GM23338 (cell line): Measurements from ENCODE around the gene SLC9A9. TPM values are rescaled to one million over a fixed set of nuclear protein-coding genes. Genes with fewer than 3 reads are reported as not detected.

Experiments used
- ATAC-seq: fragments of 200-7000 bp; cut with Tn5 transposase; 3 replicates; pipeline ENCODE4 v1.9.1; 2020
- DNase-seq: peaks from one replicate; pipeline ENCODE4 v3.0.0-alpha.2; 2015; ENCODE audit warnings: low spot score
- H2AFZ ChIP-seq: fragments of 200-600 bp; sonication (generic); 2 replicates; pipeline ENCODE4 v1.8.0; 2016; ENCODE audit warnings: antibody characterized with exemption, mild to moderate bottlenecking, moderate library complexity
- H3F3A ChIP-seq: fragments of 200-600 bp; sonication (generic); replicated peaks from 2 replicates; pipeline ENCODE4 v1.8.0; 2017; ENCODE audit warnings: antibody characterized with exemption, mixed run types, low read depth
- H3K27ac ChIP-seq: fragments of 200-600 bp; sonication (generic); 2 replicates; pipeline ENCODE4 v1.6.1; 2016; ENCODE audit warnings: low read depth
- H3K27me3 ChIP-seq: fragments of 200-600 bp; sonication (generic); 2 replicates; pipeline ENCODE4 v1.8.0; 2016; ENCODE audit warnings: mild to moderate bottlenecking, mixed run types, moderate library complexity; ENCODE audit not compliant: insufficient read depth
- H3K36me3 ChIP-seq: fragments of 200-600 bp; sonication (generic); 2 replicates; pipeline ENCODE4 v1.8.0; 2016; ENCODE audit warnings: mild to moderate bottlenecking; ENCODE audit not compliant: insufficient read depth
- H3K4me1 ChIP-seq: fragments of 200-600 bp; sonication (generic); 2 replicates; pipeline ENCODE4 v1.8.0; 2016; ENCODE audit warnings: mild to moderate bottlenecking, moderate library complexity; ENCODE audit not compliant: insufficient read depth
- H3K4me2 ChIP-seq: fragments of 200-600 bp; sonication (generic); 2 replicates; pipeline ENCODE4 v1.7.1; 2017; ENCODE audit warnings: mixed run types
- H3K4me3 ChIP-seq: fragments of 200-600 bp; sonication (generic); 2 replicates; pipeline ENCODE4 v1.6.1; 2016; ENCODE audit warnings: mixed run types
- H3K79me2 ChIP-seq: fragments of 200-600 bp; sonication (generic); replicated peaks from 2 replicates; pipeline ENCODE4 v1.8.0; 2017; ENCODE audit warnings: mild to moderate bottlenecking; ENCODE audit not compliant: insufficient read depth
- H3K9me2 ChIP-seq: fragments of 200-600 bp; sonication (generic); 2 replicates; pipeline ENCODE4 v1.8.0; 2017; ENCODE audit not compliant: insufficient read depth
- H4K20me1 ChIP-seq: fragments of 200-600 bp; sonication (generic); replicated peaks from 2 replicates; pipeline ENCODE4 v1.8.0; 2017; ENCODE audit warnings: mild to moderate bottlenecking; ENCODE audit not compliant: insufficient read depth
- H3K27ac Mint-ChIP-seq: 2 replicates; pipeline ENCODE4 v1.8.0; 2020; ENCODE audit warnings: inconsistent platforms, mild to moderate bottlenecking, moderate library complexity, mixed read lengths
- H3K27me3 Mint-ChIP-seq: 3 replicates; pipeline ENCODE4 v1.8.0; 2022; ENCODE audit warnings: low read depth, mild to moderate bottlenecking, moderate library complexity, mixed read lengths, inconsistent platforms; ENCODE audit not compliant: insufficient read depth, poor library complexity
- H3K36me3 Mint-ChIP-seq: 3 replicates; pipeline ENCODE4 v1.8.0; 2021; ENCODE audit warnings: low read depth, mild to moderate bottlenecking, inconsistent platforms, moderate library complexity, mixed read lengths
- H3K4me1 Mint-ChIP-seq: 3 replicates; pipeline ENCODE4 v1.8.0; 2020; ENCODE audit warnings: mild to moderate bottlenecking, inconsistent platforms, mixed read lengths
- H3K4me3 Mint-ChIP-seq: 3 replicates; pipeline ENCODE4 v1.8.0; 2021; ENCODE audit warnings: moderate library complexity, mild to moderate bottlenecking, inconsistent platforms, mixed read lengths
- H3K9me3 Mint-ChIP-seq: 3 replicates; pipeline ENCODE4 v1.8.0; 2020; ENCODE audit warnings: moderate library complexity, mild to moderate bottlenecking, inconsistent platforms, mixed read lengths
- CREB1 ChIP-seq: fragments of 250-450 bp; sonication (Bioruptor Pico); IDR thresholded peaks from 2 replicates; pipeline ENCODE4 v1.5.0; 2020; ENCODE audit warnings: low read depth, mild to moderate bottlenecking, moderate library complexity
- EZH2 ChIP-seq: fragments of 200-600 bp; sonication (generic); IDR thresholded peaks from one replicate; pipeline ENCODE4 v1.8.0; 2017; ENCODE audit warnings: antibody characterized with exemption, mild to moderate bottlenecking, low read depth; ENCODE audit not compliant: unreplicated experiment
- EZH2phosphoT487 ChIP-seq: fragments of 200-600 bp; sonication (generic); IDR thresholded peaks from one replicate; pipeline ENCODE4 v1.8.1; 2018; ENCODE audit warnings: antibody characterized with exemption; ENCODE audit not compliant: unreplicated experiment
- JUNB ChIP-seq: IDR thresholded peaks from one replicate; pipeline ENCODE4 v1.6.1; 2016; ENCODE audit warnings: antibody characterized with exemption; ENCODE audit not compliant: unreplicated experiment
- NANOG ChIP-seq: IDR thresholded peaks from 2 replicates; pipeline ENCODE4 v1.6.1; 2016; ENCODE audit warnings: antibody characterized with exemption, borderline replicate concordance
- POLR2AphosphoS5 ChIP-seq: IDR thresholded peaks from 2 replicates; pipeline ENCODE4 v1.6.1; 2016; ENCODE audit warnings: antibody characterized with exemption, low read depth
- STAT1 ChIP-seq: IDR thresholded peaks from one replicate; pipeline ENCODE4 v1.6.1; 2016; ENCODE audit warnings: antibody characterized with exemption; ENCODE audit not compliant: unreplicated experiment
- ZNF114 ChIP-seq: fragments of 250-450 bp; sonication (Bioruptor Pico); IDR thresholded peaks from 2 replicates; pipeline ENCODE4 v1.5.0; 2020; ENCODE audit warnings: mild to moderate bottlenecking, moderate library complexity
- ZNF331 ChIP-seq: fragments of 250-450 bp; sonication (Bioruptor Pico); IDR thresholded peaks from 2 replicates; pipeline ENCODE4 v1.5.0; 2020; ENCODE audit warnings: low read depth, mild to moderate bottlenecking, moderate library complexity
- polyA plus RNA-seq: library from polyadenylated mRNA; unstranded; fragments of >200 nt; fragmentation: Nextera tagmentation; extraction: Ambion mirVana; gene quantifications from 2 replicates; pipeline ENCODE4 v1.2.1, GENCODE V29; 2016
- total RNA-seq: library from RNA; depleted of rRNA; stranded (reverse); fragments of >200 nt; shearing (Covaris generic); gene quantifications from 2 replicates; pipeline ENCODE4 v1.2.3, GENCODE V29; 2014
- TF ChIP-seq, protein P1 (sequence below): IDR thresholded peaks from one replicate; pipeline ENCODE4 v1.6.1; 2018; ENCODE audit warnings: antibody characterized with exemption; ENCODE audit not compliant: unreplicated experiment
- TF ChIP-seq, protein P2 (sequence below): IDR thresholded peaks from 2 replicates; pipeline ENCODE4 v1.6.1; 2016; ENCODE audit warnings: antibody characterized with exemption
- TF ChIP-seq, protein P3 (sequence below), 2 experiments: fragments of 200-600 bp in 1 of 2; sonication (generic) in 1 of 2; conservative IDR thresholded peaks; 2 replicates each; pipeline versions ENCODE4 v1.5.1 to v1.6.1; 2016 to 2017; ENCODE audit warnings: antibody characterized with exemption in 2 of 2, low read depth in 2 of 2, mild to moderate bottlenecking in 2 of 2, moderate library complexity in 1 of 2
- TF ChIP-seq, protein P4 (sequence below): fragments of 250-450 bp; sonication (Bioruptor Pico); IDR thresholded peaks from 2 replicates; pipeline ENCODE4 v1.5.0; 2020; ENCODE audit warnings: mild to moderate bottlenecking, moderate library complexity

The SLC9A9 gene
- total and polyA plus RNA-seq, 2 experiments from 2014 or later: 1.3 to 1.6 TPM

DNA sequence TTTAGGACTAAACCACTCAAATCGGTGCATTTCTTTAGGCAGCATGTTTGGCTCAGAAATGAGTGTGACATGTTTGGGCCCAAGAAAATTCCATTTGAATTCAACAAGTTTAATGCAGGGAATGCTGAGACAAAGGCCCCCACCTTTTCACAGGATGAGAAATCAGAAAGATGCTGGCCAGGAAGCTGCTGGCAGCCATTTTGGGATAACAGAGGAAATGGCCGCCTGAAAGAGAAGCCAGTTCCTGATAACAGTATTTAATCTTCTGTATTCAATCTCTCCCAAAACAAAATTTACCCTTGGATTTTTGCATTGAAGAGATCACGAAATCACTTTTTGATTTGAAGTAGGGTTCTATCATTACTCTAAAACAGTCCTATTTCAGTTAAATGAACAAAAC, 350.9 kb downstream of the SLC9A9 start (continued):
- TF ChIP-seq NANOG (no peak), ZNF114 (CRISPR knock-in tag) (no peak)

DNA sequence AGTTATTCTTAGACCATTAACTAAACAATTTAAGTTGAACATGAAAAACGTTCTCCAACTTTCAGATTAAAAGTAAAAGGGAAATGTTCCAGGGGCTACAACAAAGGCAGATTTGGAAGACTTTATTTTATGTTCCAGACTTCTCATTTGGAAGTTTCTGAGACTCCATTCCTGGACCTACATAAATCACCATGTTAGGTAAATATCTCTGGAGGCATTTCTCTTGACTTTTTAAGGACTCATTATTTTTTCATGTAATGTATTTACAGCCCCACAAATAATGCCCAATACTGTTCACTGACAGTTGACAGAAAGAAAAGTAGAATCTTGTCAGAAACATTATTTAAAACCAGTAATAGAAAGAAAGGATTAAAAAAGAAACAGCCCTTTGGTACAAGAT, 352.1 kb downstream of the SLC9A9 start:
- Histone ChIP-seq H3K79me2 (no peaks in the 10 kb centered on the region), H3K27me3 (no peaks in the 10 kb centered on the region), H3K27ac (no peak overlapping the region), H3F3A (no peaks in the 10 kb centered on the region), H3K4me2 (no peak overlapping the region), H3K36me3 (no peaks in the 10 kb centered on the region), H2AFZ (no peak overlapping the region), H3K4me1 (peaks cover 9% of the 10 kb centered on the region), H4K20me1 (no peaks in the 10 kb centered on the region), H3K9me2 (no peaks in the 10 kb centered on the region), H3K4me3 (no peak overlapping the region)
- Mint-ChIP-seq H3K4me1 (peaks cover 7% of the 10 kb centered on the region; the same call in 2 of the 3 replicates), H3K4me3 (no peak overlapping the region), H3K27me3 (no peaks in the 10 kb centered on the region), H3K27ac (no peak overlapping the region), H3K36me3 (no peaks in the 10 kb centered on the region), H3K9me3 (no peaks in the 10 kb centered on the region)
- ATAC-seq: no peak
- TF ChIP-seq CREB1 (CRISPR knock-in tag) (no peak), ZNF114 (CRISPR knock-in tag) (no peak), EZH2 (no peak), STAT1 (no peak), JUNB (no peak), NANOG (no peak), EZH2phosphoT487 (no peak), POLR2AphosphoS5 (no peak), ZNF331 (CRISPR knock-in tag) (no peak)
- TF ChIP-seq, protein P1, sequence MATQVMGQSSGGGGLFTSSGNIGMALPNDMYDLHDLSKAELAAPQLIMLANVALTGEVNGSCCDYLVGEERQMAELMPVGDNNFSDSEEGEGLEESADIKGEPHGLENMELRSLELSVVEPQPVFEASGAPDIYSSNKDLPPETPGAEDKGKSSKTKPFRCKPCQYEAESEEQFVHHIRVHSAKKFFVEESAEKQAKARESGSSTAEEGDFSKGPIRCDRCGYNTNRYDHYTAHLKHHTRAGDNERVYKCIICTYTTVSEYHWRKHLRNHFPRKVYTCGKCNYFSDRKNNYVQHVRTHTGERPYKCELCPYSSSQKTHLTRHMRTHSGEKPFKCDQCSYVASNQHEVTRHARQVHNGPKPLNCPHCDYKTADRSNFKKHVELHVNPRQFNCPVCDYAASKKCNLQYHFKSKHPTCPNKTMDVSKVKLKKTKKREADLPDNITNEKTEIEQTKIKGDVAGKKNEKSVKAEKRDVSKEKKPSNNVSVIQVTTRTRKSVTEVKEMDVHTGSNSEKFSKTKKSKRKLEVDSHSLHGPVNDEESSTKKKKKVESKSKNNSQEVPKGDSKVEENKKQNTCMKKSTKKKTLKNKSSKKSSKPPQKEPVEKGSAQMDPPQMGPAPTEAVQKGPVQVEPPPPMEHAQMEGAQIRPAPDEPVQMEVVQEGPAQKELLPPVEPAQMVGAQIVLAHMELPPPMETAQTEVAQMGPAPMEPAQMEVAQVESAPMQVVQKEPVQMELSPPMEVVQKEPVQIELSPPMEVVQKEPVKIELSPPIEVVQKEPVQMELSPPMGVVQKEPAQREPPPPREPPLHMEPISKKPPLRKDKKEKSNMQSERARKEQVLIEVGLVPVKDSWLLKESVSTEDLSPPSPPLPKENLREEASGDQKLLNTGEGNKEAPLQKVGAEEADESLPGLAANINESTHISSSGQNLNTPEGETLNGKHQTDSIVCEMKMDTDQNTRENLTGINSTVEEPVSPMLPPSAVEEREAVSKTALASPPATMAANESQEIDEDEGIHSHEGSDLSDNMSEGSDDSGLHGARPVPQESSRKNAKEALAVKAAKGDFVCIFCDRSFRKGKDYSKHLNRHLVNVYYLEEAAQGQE: no peak
- TF ChIP-seq, protein P2, sequence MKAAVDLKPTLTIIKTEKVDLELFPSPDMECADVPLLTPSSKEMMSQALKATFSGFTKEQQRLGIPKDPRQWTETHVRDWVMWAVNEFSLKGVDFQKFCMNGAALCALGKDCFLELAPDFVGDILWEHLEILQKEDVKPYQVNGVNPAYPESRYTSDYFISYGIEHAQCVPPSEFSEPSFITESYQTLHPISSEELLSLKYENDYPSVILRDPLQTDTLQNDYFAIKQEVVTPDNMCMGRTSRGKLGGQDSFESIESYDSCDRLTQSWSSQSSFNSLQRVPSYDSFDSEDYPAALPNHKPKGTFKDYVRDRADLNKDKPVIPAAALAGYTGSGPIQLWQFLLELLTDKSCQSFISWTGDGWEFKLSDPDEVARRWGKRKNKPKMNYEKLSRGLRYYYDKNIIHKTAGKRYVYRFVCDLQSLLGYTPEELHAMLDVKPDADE: no peak
- TF ChIP-seq, protein P3, sequence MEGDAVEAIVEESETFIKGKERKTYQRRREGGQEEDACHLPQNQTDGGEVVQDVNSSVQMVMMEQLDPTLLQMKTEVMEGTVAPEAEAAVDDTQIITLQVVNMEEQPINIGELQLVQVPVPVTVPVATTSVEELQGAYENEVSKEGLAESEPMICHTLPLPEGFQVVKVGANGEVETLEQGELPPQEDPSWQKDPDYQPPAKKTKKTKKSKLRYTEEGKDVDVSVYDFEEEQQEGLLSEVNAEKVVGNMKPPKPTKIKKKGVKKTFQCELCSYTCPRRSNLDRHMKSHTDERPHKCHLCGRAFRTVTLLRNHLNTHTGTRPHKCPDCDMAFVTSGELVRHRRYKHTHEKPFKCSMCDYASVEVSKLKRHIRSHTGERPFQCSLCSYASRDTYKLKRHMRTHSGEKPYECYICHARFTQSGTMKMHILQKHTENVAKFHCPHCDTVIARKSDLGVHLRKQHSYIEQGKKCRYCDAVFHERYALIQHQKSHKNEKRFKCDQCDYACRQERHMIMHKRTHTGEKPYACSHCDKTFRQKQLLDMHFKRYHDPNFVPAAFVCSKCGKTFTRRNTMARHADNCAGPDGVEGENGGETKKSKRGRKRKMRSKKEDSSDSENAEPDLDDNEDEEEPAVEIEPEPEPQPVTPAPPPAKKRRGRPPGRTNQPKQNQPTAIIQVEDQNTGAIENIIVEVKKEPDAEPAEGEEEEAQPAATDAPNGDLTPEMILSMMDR (conservative IDR thresholded peaks at IDR 0.05; ENCODE audit: low read depth in 2 of 2): no peak
- TF ChIP-seq, protein P4, sequence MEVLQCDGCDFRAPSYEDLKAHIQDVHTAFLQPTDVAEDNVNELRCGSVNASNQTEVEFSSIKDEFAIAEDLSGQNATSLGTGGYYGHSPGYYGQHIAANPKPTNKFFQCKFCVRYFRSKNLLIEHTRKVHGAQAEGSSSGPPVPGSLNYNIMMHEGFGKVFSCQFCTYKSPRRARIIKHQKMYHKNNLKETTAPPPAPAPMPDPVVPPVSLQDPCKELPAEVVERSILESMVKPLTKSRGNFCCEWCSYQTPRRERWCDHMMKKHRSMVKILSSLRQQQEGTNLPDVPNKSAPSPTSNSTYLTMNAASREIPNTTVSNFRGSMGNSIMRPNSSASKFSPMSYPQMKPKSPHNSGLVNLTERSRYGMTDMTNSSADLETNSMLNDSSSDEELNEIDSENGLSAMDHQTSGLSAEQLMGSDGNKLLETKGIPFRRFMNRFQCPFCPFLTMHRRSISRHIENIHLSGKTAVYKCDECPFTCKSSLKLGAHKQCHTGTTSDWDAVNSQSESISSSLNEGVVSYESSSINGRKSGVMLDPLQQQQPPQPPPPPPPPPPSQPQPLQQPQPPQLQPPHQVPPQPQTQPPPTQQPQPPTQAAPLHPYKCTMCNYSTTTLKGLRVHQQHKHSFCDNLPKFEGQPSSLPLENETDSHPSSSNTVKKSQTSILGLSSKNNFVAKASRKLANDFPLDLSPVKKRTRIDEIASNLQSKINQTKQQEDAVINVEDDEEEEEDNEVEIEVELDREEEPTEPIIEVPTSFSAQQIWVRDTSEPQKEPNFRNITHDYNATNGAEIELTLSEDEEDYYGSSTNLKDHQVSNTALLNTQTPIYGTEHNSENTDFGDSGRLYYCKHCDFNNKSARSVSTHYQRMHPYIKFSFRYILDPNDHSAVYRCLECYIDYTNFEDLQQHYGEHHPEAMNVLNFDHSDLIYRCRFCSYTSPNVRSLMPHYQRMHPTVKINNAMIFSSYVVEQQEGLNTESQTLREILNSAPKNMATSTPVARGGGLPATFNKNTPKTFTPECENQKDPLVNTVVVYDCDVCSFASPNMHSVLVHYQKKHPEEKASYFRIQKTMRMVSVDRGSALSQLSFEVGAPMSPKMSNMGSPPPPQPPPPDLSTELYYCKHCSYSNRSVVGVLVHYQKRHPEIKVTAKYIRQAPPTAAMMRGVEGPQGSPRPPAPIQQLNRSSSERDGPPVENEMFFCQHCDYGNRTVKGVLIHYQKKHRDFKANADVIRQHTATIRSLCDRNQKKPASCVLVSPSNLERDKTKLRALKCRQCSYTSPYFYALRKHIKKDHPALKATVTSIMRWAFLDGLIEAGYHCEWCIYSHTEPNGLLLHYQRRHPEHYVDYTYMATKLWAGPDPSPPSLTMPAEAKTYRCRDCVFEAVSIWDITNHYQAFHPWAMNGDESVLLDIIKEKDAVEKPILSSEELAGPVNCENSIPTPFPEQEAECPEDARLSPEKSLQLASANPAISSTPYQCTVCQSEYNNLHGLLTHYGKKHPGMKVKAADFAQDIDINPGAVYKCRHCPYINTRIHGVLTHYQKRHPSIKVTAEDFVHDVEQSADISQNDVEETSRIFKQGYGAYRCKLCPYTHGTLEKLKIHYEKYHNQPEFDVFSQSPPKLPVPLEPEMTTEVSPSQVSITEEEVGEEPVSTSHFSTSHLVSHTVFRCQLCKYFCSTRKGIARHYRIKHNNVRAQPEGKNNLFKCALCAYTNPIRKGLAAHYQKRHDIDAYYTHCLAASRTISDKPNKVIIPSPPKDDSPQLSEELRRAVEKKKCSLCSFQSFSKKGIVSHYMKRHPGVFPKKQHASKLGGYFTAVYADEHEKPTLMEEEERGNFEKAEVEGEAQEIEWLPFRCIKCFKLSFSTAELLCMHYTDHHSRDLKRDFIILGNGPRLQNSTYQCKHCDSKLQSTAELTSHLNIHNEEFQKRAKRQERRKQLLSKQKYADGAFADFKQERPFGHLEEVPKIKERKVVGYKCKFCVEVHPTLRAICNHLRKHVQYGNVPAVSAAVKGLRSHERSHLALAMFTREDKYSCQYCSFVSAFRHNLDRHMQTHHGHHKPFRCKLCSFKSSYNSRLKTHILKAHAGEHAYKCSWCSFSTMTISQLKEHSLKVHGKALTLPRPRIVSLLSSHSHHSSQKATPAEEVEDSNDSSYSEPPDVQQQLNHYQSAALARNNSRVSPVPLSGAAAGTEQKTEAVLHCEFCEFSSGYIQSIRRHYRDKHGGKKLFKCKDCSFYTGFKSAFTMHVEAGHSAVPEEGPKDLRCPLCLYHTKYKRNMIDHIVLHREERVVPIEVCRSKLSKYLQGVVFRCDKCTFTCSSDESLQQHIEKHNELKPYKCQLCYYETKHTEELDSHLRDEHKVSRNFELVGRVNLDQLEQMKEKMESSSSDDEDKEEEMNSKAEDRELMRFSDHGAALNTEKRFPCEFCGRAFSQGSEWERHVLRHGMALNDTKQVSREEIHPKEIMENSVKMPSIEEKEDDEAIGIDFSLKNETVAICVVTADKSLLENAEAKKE (CRISPR knock-in tag): no peak
- no peak for DNase-seq
